GM18868 (cell line): ENCODE results near the gene HOXD10.

Source experiments
- ATAC-seq: cut with Tn5 transposase; IDR thresholded peaks from one replicate; pipeline ENCODE4 v1.9.1; 2021; ENCODE audit warnings: mild to moderate bottlenecking, moderate library complexity; ENCODE audit not compliant: unreplicated experiment

HOXD10 gene

DNA sequence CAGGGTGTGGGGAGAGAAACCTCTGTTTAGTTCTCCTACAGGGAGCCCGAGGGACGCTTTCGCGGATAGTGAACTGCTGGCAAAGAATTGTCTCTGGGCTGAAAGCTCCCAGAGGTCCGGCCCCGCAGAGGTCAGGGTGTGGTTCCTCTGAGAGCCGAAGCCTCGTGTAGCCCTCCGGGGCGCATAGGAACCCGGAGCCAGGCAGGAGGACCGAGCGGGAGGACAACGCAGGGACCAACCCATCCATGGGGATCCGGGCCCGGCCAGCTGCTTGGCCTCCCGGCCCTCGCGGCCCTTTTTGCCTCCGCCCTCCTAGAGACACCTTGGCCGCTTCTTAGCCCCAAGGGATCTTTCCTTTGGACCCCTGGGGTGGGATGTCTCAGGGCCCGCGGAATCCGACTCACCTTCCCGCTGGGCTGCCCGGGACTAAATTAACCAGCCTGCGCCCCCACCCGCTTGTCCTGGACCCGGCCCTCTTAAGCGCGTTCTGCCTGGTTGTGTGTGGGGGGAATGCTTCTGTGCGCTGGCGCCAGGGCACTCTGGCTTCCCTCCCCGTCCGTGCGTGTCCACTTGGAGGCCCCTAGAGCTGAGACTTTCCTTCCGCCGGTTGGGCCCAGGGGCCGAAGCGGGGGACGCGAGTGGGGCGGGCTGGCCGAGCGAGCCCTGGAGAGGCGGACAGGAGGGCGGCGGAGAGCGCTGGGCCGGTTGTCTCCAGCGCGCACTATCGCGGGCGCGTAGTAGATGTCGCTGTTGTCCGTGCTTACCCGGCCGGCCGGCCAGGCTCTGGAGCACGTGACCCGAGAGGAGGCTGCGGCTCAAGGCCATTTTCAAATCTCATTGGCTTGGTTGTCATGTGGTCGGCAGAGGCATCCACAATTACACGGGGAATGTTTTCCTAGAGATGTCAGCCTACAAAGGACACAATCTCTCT is at the start of gene HOXD10:
TSS of gene HOXD10 (plus strand) at position 896 of the 931 bp plus-strand sequence. CDS start 56 bp downstream, outside the sequence.
- ATAC-seq: no peak

DNA sequence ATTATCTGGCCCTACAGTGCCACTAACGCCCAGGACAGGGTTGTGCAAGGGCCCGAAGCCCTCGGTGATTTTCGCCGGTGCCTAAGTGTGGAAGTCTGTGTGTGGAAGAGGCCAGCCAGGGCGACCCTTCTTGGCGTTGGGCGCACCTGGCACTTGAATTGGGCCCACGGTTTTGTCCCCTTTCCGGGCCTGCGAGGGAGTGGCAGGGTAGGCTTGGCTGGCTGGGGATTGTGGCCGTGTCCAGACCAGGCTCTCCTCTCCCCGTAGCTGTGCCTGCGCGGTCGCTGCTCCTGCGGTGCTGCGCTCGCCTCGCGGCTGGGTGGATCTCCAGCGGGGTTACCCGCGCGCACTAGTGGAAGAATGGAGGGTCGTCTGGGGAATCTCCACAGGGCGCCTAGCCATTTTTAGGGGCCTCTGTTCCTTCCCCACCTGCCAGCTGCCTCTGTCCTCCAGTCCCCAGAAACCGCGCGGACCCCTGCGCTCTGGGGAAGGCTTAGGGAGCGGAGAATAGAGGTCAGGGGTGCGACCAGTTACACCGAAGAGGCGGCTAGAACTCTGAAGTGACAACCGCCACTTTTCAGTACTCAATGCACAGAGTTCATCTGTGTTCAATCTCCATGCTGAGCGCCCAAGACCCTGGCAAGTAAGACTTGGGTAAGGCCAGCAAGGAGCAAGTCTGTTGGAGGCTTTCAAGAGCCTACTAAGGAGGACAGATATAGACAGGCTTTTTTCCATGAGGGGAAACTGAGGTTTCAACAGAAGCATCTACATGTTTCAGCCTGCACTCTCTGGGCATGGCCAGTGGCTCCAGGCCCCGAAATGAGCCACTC is 48.8 kb upstream of the HOXD10 start:
- no peak for ATAC-seq

DNA sequence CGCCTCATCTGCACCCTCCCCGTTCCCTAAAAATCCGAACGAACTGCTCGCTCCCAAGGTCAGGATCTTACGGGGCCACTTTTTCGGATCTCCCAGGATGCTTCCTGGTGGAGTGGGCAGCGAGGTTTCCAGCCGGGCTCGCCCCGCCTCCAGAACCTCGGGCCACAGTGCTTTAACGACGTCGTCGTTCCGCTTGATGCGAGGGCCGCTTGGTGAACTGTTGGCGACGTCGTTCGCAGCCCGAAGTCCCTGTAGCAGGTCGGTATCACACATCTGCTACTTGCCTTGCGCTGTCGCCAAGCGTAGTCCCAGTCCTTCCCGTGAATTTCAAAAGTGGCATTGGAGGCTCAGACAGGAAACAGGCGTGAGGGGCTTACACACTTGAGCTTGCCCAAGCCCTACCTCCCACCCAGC is 48.2 kb upstream of the HOXD10 start:
- ATAC-seq: no peak

DNA sequence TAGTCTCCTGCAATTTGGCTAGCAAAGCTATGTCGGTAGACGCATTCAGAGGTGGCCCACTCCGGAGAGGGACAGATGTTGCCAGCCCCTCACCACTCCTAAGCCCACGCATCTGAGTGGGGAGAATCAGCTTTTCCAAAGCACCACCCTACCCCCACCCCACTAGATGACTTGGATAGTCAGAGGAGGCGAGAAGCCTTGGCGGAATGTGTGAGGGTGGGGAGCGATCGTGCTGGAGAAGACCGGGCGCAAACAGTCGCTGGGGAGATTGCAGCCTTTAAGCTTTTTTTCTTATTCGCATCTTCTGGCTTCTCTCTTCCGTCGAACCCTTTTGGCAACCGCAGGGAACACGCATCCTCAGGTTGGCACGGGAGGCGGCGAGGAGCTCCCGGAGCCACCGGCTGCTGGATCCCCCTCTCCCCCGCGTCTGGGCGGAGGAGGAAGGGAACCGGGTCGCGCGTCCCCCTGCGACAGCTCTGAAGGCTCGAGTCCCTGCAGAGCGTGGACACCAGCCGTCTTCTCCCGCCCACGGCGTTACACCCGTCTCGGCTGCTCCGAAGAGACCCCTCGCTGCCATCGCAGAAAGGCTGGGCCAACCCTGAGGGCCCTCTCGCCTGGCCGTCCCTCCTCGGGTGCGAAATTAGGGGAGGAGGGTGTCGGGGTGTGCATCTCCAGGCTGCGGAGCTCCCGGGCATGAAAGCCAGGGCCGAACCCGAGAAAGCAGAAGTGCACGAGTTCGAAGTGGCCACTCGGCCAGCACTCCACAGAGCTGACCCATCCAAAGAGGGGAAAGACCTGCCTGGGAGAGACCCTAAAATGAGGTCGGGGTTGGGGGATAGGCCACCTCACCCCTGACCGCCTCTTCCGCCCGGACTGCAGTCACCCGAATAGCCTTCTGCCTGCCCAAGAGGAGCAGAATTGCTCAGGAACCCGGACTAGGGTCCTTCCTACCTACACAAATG is 45.0 kb upstream of the HOXD10 start:
- ATAC-seq: no peak

DNA sequence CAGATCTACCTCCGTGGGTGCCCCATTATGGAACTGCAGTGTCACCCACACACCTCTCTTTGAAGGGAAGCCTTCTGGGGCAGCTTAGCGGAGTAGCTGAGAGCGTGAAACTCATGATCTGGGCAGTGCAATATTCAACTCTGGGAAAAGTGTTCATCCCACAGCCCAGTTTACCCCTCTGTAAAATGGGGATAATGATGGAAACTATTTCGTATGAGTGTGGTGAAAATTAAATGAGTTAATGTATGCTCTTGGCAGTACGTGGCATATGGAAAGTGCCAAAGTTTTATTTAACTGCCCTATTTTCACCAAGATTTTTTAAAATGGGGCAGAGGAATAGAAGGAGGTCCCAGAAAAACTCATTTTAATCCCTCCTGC is 44.3 kb upstream of the HOXD10 start:
- no peak for ATAC-seq

DNA sequence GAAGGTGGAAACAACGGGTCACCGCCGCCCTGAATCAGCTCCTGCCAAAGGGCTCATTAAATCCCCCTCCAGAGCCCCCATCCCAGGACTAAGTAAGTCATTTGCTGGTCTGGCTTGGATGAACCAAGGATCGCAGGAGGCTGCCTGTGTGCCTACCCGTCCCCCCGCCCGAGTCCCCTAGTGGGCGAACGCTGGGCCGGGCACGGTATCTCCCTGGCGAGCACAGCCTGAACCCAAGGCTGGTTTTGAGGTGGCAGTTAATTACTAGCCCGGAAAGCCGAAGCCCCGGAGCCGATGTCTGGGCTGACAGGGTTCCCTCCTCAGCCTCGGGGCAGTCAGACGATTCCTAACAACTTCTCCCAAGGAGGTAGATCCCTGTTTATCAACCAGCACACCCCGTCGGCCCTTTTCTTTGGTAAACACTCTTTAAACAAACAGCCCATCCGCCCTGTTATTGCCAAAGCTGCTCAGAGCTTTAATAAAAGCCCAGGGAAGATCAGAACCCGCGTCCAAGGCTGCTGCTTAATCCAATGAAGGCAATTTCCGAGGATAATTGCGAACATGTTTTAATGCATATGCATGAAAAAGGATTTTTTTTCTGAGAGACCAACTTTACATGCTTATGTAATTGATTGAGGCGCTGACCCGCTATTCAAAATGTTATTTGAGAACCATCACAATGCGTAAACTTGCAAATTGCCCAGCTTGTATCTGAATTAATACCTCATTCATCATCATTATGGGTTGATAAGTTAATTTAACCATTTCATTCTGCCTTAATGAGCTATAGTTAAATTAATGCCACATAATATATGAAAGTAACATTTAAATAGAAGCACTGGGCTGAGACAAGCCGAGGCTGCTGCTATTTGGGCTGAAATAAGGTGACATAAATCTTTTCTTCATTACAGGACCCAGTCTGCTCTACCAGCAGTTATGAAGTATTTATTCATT is 43.4 kb upstream of the HOXD10 start:
- no peak for ATAC-seq

DNA sequence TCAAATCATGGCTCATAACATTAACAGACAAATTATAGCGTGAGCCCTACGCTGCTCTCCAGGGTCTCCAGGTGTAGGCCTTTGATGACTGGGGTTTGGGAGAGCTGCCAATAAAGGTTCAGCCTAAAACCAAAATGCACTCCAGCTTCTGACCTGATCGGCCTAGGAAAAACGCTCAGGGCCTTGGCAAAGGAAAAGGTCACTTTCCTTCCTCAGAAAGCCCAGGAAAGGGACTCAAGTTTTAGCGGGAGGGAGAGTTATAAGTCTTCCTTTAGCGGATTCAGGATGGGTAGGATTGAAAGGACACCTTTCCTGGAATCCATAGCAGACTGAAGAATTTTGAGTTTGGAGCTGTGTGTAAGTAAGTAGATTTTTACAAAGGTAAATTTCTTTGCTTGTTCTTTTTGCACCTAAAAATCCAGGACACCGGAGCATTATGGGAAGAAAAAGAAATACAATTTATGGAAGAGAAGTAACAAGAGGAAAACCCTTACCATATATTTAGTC is 41.6 kb upstream of the HOXD10 start:
- ATAC-seq: no peak

DNA sequence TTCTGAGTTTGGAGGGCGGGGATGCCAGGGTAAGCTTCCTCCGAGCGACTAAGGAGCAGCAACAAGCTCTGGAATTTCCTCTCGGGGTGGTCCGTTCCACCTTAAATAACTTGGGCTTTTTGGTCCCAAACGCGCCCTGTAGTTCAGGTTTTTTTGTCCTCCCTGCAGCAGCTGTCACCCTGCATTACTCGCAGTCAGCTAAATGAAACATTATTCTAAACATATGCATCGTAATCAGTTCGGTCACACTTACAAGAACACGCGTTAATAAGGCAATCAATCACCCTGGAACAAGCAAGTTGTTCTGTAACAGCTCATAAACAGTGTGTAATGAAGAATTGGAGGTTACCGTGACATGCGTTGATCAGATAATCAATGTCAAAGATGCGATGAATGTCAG is 41.1 kb upstream of the HOXD10 start:
- no peak for ATAC-seq

DNA sequence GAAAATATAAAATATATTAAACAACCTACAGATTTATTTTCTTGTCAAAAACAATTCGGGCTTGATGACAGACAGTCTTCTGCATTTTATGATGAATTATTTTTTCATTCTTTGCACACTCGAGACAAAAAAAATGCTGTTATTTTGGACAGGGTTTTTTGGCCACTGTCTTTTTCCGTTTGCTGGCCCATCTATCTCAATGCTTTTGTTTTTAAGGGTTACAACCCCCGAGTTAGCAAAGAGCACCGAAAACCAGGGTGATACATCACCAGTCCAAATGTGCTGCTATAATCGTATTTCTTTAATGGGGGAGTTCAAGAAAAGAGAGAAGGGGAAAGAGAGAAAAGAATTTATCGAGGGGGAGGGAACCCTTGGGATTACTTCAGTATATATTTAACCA is 40.5 kb upstream of the HOXD10 start:
- no peak for ATAC-seq

DNA sequence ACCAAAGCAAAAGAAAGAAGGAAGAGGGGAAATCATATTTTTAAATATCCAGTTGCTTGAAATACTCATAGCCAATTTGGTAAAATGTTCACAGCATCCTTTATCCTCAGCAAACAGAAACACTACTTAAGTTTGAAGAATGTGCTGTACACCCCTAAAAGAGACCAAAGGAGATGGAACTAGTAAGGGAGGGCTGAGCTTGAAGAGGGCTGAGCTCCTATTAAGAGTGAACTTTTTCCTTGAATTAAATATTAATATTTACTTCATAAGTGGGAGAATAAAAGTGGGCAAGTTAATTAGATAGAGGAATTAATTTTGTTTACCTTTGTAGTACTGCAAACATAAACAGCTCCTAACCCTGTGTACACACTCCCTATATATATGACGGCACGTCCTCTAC is 39.8 kb upstream of the HOXD10 start:
- ATAC-seq: no peak

DNA sequence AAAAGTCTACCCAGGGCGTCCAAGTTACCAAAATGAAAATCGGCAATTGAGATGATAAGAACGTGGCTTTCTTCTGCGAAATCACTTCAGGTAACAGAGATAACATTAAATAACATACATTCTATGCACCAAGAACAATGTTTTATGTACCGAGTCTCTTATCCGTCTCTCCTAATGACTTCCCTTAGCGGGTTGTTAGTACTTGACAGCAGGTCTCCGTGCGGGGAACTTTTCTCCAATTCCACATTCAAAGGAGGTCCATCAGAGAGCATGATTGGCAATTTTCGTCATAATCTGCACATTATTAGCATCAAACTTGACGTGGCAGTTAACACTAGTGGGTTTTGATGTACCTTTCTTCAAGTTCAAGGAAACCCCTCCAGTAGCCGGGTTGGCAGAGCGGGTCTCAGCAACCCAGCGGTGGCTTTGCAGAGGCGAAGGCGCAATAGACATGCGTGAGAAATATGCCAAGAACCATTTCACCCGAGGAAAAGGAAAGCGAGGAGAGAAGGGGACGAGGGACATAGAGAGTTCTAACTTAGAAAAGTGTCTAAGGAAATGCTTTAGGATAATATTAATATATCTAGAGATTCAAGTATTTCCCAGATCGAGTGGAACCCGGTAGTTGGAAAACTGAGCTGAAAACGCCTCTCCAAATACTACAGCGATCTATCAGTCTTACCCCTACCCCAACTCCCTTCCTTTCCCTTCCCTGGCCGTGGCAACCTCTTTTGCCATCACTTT is 37.9 kb upstream of the HOXD10 start:
- no peak for ATAC-seq

DNA sequence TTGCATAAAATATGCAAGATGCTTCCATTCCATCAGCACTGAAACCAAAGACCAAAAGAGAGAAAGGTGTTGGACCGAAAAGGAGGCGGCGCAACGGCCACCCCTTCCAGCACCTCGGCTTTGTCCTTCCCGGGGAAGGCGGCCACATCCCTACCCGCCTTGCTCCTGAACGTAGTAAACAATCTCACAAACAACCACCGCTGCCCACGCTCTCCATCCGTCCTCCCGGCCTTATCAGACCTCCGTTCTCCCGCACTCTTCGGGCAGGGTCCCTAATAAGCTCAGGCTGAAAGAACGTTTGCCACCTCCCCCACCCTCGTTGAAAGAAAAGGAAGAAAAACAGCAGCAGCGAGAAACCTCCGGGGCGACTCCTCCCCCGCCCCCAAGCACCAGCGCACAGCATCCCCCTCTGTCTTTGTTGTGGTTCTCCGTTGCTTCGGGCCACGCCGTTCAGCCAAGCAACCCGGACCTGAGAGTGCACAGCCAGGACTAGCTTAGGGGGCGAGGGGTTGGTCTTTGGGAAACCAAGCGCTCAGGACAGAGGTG is 37.2 kb upstream of the HOXD10 start:
- ATAC-seq: no peak

DNA sequence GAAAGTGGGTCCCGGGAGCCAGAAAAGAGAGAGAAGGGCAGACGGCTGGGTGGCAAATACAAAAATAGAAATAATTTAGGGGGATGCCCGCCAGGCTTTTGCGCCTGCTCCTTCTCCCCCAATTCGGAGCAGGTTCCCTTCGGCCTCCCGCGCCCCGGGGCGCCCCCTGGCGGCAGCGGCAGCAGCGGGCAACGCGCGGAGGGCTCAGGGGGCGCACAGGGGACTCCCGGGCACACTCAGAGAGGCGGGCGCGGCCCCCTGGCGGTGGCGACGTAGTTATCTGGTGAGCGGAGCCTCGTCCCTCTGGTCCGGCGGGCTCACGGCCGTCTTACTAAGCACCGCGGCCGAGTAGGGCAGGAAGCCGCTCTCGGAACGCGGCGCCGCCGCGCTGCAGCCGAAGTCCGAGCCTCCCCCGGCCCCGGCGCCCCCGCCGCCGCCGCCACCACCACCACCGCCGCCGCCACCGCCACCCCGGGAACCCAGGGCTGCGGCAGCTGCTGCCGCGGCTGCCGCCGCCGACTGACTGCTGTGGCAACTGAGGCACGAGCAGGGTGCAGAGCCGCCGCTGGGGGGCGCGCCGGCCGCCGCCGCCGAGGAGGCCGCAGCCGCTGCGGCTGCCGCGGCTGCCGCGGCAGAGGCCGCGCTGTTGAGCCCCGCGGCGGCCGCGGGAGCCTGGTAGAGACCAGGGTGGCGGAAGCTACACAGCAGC is 36.6 kb upstream of the HOXD10 start:
- no peak for ATAC-seq

DNA sequence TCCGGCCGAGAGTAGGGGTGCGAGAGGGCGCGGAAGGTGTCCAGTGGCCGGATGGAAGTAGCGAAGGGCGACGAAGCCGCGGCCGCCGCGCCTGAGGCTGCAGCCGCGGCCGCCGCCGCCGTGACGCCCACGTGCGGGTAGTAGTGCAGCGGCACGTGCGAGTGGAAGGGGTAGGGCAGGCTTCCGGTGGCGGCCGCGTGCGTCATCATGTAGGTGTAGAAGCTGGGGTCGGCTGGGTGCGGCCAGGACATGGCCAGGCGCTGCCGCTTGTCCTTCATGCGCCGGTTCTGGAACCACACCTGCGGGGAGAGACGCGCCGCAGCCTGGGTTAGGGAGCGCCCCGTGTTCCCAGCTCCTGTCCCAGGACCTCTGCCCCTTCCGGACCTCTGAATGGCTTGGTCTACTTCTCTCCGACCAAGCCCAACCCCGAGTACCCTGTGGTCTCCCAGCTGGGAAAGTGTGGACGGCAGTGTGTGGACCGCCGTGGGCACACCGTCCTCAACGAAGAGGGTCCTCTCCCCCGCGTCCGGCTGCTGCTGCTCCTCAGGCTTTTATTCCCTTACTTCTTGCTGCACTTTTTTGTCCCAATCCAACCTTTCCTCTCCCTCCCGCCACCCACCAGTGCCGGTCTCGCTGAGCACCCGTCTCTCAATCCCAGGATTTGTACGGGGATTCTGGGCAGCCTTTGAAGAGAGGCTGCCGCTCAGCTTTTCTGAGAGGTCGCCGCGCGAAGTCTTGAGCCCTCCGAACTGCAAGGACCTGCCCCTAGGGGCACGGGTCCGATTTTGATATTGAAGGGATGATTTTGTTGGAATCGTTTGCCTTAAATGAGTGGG is 35.8 kb upstream of the HOXD10 start:
- ATAC-seq: no peak

DNA sequence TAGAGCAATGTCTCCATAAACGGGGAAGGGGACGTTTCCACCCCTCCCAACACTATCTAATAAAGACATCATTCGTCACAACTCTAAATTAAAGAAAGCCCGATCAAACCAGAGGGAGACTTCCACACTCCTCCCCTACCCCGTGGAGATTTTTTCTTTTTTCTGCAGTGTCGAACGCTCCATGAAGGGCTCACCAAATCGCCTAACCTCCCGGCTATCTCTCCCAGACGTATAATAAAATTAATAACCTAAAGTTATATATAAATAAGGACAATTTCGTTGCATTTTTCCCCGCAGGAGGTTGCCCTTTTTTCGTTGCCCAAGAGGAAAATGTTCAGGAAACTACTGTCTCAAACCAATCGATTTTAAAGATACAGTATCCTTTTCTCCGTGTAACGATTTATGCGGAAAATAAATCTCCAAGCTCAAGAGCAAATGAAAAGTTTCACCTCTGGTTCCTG is 35.2 kb upstream of the HOXD10 start:
- no peak for ATAC-seq

DNA sequence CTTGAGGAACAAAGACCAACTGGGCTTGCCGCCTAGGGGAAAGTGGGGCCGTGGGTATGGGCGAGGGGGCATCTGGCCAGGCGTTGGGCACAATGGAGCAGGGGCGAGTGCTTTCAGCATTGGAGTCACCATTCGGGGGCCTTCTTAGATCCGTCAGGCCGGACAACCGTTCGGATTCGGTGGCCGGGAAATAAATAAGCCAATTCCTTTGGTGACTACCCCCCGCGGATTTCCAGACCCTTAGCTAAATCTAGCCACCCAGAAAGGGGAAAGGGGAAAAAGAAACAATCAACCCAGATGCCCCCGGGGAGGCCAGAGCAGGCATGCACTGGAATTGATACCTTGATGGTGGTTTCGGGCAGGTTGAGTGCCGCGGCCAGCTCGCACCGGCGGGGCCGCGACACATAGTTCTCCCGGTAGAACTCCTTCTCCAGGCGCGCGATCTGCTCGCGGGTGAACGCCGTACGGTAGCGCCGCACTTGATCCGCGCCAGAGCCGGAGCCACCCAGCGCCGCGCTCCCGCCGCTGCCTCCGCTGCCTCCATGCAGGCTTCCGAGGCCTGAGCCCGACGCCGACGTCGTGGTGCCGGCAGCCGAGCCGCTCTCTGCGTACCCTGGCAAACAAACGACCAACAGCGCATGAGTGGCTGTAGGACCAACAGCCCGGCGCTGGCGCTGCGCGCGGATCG is 34.6 kb upstream of the HOXD10 start:
- no peak for ATAC-seq
